Measurements from ENCODE around the gene OLFML2B. TPM values are rescaled to one million over a fixed set of nuclear protein-coding genes. Genes with fewer than 3 reads are reported as not detected.

Gene OLFML2B
- total and polyA plus RNA-seq, 2 of the 13 experiments (the other 11 are each of a cell fraction or from before 2014, with no cell fraction given), result not detected

- intact Hi-C loops (cut with micrococcal nuclease; ENCODE audit: unreplicated experiment) (no loop called here), in situ Hi-C loops (cut with HindIII; ENCODE audit: extremely low pct_ligation_motif_present, low pct_unique_long_range_greater_than_20kb) (no loop called here)
- ChIA-PET CTCF (ENCODE audit: low intra/inter-chr PET ratio, low total read pairs) (no interaction called here), POLR2A (no interaction called here)
- peaks cover 0 to 21% of the 10 kb centered on the region in 2 experiments; a peak in 4 of 5 replicates for H3K27me3 ChIP-seq (ENCODE audit: control insufficient read depth in 1 of 2, insufficient read depth in 2 of 2, low read length in 2 of 2)
- no peaks in the 10 kb centered on the region for H3K4me1 ChIP-seq (ENCODE audit: insufficient read depth, low read length)
- no peaks in the 10 kb centered on the region for H3K79me2 ChIP-seq (ENCODE audit: insufficient read depth, low read length)
- H3K4me3 ChIP-seq (replicated peaks in 1 of 3; ENCODE audit: insufficient read depth in 1 of 3, low read depth in 2 of 3, low read length in 3 of 3), result no peak overlapping the region
- ATAC-seq, result no peak
- 34% methylated on average over 5 of the region's 5 CpGs for WGBS (ENCODE audit: low lambda C conversion rate)
- no peaks in the 10 kb centered on the region for H3K9me3 ChIP-seq (ENCODE audit: low read length)
- H3K4me2 ChIP-seq (ENCODE audit: low read depth, low read length), result no peak overlapping the region
- no TSS peak for BruUV-seq (replicated peaks)
- no peaks in the 10 kb centered on the region for H4K20me1 ChIP-seq (ENCODE audit: insufficient read depth, low read length)
- H3K9ac ChIP-seq (ENCODE audit: insufficient read depth, low read depth, low read length), result no peak overlapping the region
- H3K27ac ChIP-seq (ENCODE audit: extremely low read length, insufficient read depth, low read length), result no peak overlapping the region
- DNase-seq (ENCODE audit: low spot score), result no peak
- TF ChIP-seq MLXIP (CRISPR knock-in tag; IDR thresholded peaks at IDR 0.05; ENCODE audit: borderline replicate concordance) (no peak), PAWR (CRISPR knock-in tag; IDR thresholded peaks at IDR 0.05; ENCODE audit: borderline replicate concordance) (no peak), MED8 (CRISPR knock-in tag; IDR thresholded peaks at IDR 0.05; ENCODE audit: insufficient replicate concordance) (no peak), RAD51 (IDR thresholded peaks at IDR 0.05; ENCODE audit: borderline replicate concordance) (no peak), NR2C2 (CRISPR knock-in tag; IDR thresholded peaks at IDR 0.05; ENCODE audit: borderline replicate concordance) (no peak), ZNF720 (CRISPR knock-in tag; IDR thresholded peaks at IDR 0.05) (no peak), BCL6 (CRISPR knock-in tag; IDR thresholded peaks at IDR 0.05) (no peak), TEF (CRISPR knock-in tag; IDR thresholded peaks at IDR 0.05) (no peak), ZMAT5 (CRISPR knock-in tag; IDR thresholded peaks at IDR 0.05; ENCODE audit: borderline replicate concordance, low read depth) (no peak)
- no peaks in the 10 kb centered on the region for H3K36me3 ChIP-seq (replicated peaks in 1 of 2; ENCODE audit: control insufficient read depth in 1 of 2, insufficient read depth in 2 of 2, low read length in 2 of 2)
- no peak overlapping the region for H2AFZ ChIP-seq (ENCODE audit: low read length)
- no peak for FAIRE-seq
Observed at GRCh38 chr1:161987872-161988271, 35.8 kb downstream of the OLFML2B start.
